Measurements from ENCODE around the gene RRN3.
"Not testable (repeated sequence)": the region's sequence is repeated elsewhere in the genome, so short reads cannot be mapped to it uniquely, and the experiment has no call there.

GRCh38 chr16:15127641-15128425 is 33.8 kb upstream of the RRN3 start:
- TF ChIP-seq CTCF, POLR2A (IDR thresholded peaks at IDR 0.05): not testable (repeated sequence)

All from esophagus squamous epithelium (tissue), 4 donors.